Measurements from ENCODE around the gene GBP4. TPM values are rescaled to one million over a fixed set of nuclear protein-coding genes. Genes with fewer than 3 reads are reported as not detected.

The GBP4 gene
- total and polyA plus RNA-seq, 2 donors from 2014 or later, result 9.0 to 11.0 TPM

GRCh38 chr1:89174491-89174890 lies 24.3 kb downstream of the GBP4 start:
- no peak for DNase-seq
- Histone ChIP-seq H3K9ac (ENCODE audit: low read length in 3 of 3) (no peak overlapping the region), H3K9me3 (ENCODE audit: control insufficient read depth in 2 of 3, insufficient read depth in 1 of 3, low read length in 3 of 3) (no peaks in the 10 kb centered on the region), H3K27ac (ENCODE audit: low read depth in 2 of 2, low read length in 2 of 2) (no peak overlapping the region), H3K27me3 (ENCODE audit: control insufficient read depth, insufficient read depth, low read length) (no peaks in the 10 kb centered on the region), H3K4me3 (ENCODE audit: low read length in 3 of 3) (no peak overlapping the region), H3K4me1 (ENCODE audit: control insufficient read depth in 2 of 3, insufficient read depth in 2 of 3, low read depth in 1 of 3, low read length in 3 of 3) (no peaks in the 10 kb centered on the region), H3K36me3 (ENCODE audit: control insufficient read depth in 2 of 3, insufficient read depth in 3 of 3, low read length in 3 of 3) (no peaks in the 10 kb centered on the region)
- FAIRE-seq, result no peak
- intact Hi-C loops (cut with DNase I), result no loop called here
- no peak for TF ChIP-seq CTCF (IDR thresholded peaks at IDR 0.05; ENCODE audit: borderline replicate concordance, extremely low read depth, insufficient read depth)

GRCh38 chr1:89172468-89173143 lies 26.1 kb downstream of the GBP4 start:
- no peaks in the 10 kb centered on the region for H3K27me3 ChIP-seq (ENCODE audit: control insufficient read depth, insufficient read depth, low read length)
- no peaks in the 10 kb centered on the region for H3K4me1 ChIP-seq (ENCODE audit: control insufficient read depth in 2 of 3, insufficient read depth in 2 of 3, low read depth in 1 of 3, low read length in 3 of 3)
- H3K27ac ChIP-seq (ENCODE audit: low read depth in 2 of 2, low read length in 2 of 2), result no peak overlapping the region
- H3K9ac ChIP-seq (ENCODE audit: low read length in 3 of 3), result no peak overlapping the region
- H3K36me3 ChIP-seq (ENCODE audit: control insufficient read depth in 2 of 3, insufficient read depth in 3 of 3, low read length in 3 of 3), result no peaks in the 10 kb centered on the region
- no peak overlapping the region for H3K4me3 ChIP-seq (ENCODE audit: low read length in 3 of 3)
- DNase-seq (no peak), FAIRE-seq (no peak)
- no peaks in the 10 kb centered on the region for H3K9me3 ChIP-seq (ENCODE audit: control insufficient read depth in 2 of 3, insufficient read depth in 1 of 3, low read length in 3 of 3)
- intact Hi-C loops (cut with DNase I), result no loop called here
- TF ChIP-seq CTCF (IDR thresholded peaks at IDR 0.05; ENCODE audit: borderline replicate concordance, extremely low read depth, insufficient read depth), result no peak

GRCh38 chr1:89171067-89171438 lies 27.7 kb downstream of the GBP4 start:
- intact Hi-C loops (cut with DNase I), result no loop called here
- no peak for TF ChIP-seq CTCF (IDR thresholded peaks at IDR 0.05; ENCODE audit: borderline replicate concordance, extremely low read depth, insufficient read depth)
- H3K36me3 ChIP-seq (ENCODE audit: control insufficient read depth in 2 of 3, insufficient read depth in 3 of 3, low read length in 3 of 3), result no peaks in the 10 kb centered on the region

More at GRCh38 chr1:89171067-89171438, 27.7 kb downstream of the GBP4 start:
- no peaks in the 10 kb centered on the region for H3K9me3 ChIP-seq (ENCODE audit: control insufficient read depth in 2 of 3, insufficient read depth in 1 of 3, low read length in 3 of 3)
- FAIRE-seq, result no peak
- no peak for DNase-seq
- H3K9ac ChIP-seq (ENCODE audit: low read length in 3 of 3), result no peak overlapping the region
- H3K27ac ChIP-seq (ENCODE audit: low read depth in 2 of 2, low read length in 2 of 2), result no peak overlapping the region
- H3K27me3 ChIP-seq (ENCODE audit: control insufficient read depth, insufficient read depth, low read length), result no peaks in the 10 kb centered on the region
- no peak overlapping the region for H3K4me3 ChIP-seq (ENCODE audit: low read length in 3 of 3)
- no peaks in the 10 kb centered on the region for H3K4me1 ChIP-seq (ENCODE audit: control insufficient read depth in 2 of 3, insufficient read depth in 2 of 3, low read depth in 1 of 3, low read length in 3 of 3)
